ENCODE results near the gene COA7.

DNA sequence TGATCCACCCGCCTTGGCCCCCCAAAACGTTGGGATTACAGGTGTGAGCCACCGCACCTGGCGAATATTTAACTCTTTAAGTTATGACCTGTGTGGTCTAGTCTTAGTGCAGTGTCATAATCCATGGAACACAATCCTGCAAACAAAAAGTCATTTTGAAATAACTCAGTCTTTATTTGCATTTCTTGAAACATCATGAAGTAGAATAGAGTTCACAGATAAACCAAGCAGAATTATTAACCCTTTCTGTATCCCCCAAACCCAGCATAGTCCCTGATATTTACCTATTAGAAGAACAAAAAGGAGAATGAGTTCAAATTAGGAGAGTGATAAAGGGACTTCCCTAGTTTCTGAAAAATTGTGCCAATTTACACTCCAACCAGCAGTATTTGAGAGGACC is 48.0 kb upstream of the COA7 start:
- TF ChIP-seq, protein P1, sequence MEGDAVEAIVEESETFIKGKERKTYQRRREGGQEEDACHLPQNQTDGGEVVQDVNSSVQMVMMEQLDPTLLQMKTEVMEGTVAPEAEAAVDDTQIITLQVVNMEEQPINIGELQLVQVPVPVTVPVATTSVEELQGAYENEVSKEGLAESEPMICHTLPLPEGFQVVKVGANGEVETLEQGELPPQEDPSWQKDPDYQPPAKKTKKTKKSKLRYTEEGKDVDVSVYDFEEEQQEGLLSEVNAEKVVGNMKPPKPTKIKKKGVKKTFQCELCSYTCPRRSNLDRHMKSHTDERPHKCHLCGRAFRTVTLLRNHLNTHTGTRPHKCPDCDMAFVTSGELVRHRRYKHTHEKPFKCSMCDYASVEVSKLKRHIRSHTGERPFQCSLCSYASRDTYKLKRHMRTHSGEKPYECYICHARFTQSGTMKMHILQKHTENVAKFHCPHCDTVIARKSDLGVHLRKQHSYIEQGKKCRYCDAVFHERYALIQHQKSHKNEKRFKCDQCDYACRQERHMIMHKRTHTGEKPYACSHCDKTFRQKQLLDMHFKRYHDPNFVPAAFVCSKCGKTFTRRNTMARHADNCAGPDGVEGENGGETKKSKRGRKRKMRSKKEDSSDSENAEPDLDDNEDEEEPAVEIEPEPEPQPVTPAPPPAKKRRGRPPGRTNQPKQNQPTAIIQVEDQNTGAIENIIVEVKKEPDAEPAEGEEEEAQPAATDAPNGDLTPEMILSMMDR (IDR thresholded peaks at IDR 0.05), result no peak
- no peak for TF ChIP-seq POLR2A (IDR thresholded peaks at IDR 0.05)
